NB4 (cell line): Measurements from ENCODE around the gene STX5.

Experiments
- DNase-seq: peaks from one replicate; pipeline ENCODE4 v3.0.0; 2010; ENCODE audit warnings: low read depth
- H3K4me3 ChIP-seq: one replicate; pipeline ENCODE4 v1.5.1; 2011; ENCODE audit warnings: mild to moderate bottlenecking, low read depth, low read length, moderate library complexity
- CTCF ChIP-seq: IDR thresholded peaks from one replicate; pipeline ENCODE4 v1.5.1; 2012; ENCODE audit warnings: low read depth, low read length
- MAX ChIP-seq: IDR thresholded peaks from 2 replicates; pipeline ENCODE4 v1.6.1; 2011; ENCODE audit warnings: low read depth, low read length
- MYC ChIP-seq: IDR thresholded peaks from 2 replicates; pipeline ENCODE4 v1.6.1; 2011; ENCODE audit warnings: low read depth, low read length
- POLR2A ChIP-seq: IDR thresholded peaks from 2 replicates; pipeline ENCODE4 v1.6.1; 2011; ENCODE audit warnings: mild to moderate bottlenecking; ENCODE audit not compliant: insufficient read length; ENCODE audit errors: extremely low read depth

Gene STX5

GRCh38 chr11:62782753-62783152, 49.1 kb downstream of the STX5 start:
- no peak overlapping the region for H3K4me3 ChIP-seq
- no peak for DNase-seq
- no peak for TF ChIP-seq MAX
- TF ChIP-seq POLR2A = no peak
- no peak for TF ChIP-seq MYC
- no peak for TF ChIP-seq CTCF

GRCh38 chr11:62778441-62778840, 53.4 kb downstream of the STX5 start:
- no peak overlapping the region for H3K4me3 ChIP-seq
- no peak for DNase-seq
- TF ChIP-seq MYC = no peak
- no peak for TF ChIP-seq CTCF
- TF ChIP-seq POLR2A = no peak
- TF ChIP-seq MAX = no peak

GRCh38 chr11:62777389-62777788, 54.5 kb downstream of the STX5 start:
- TF ChIP-seq POLR2A (no peak), MAX (no peak), CTCF (no peak), MYC (no peak)
- no peak for DNase-seq
- no peak overlapping the region for H3K4me3 ChIP-seq

- H3K4me3 ChIP-seq = no peak overlapping the region
- DNase-seq = no peak
- TF ChIP-seq MYC = no peak
- no peak for TF ChIP-seq POLR2A
- TF ChIP-seq CTCF = no peak
Observed at GRCh38 chr11:62775646-62776045, 56.2 kb downstream of the STX5 start.

- DNase-seq = no peak
- TF ChIP-seq MYC = no peak
- H3K4me3 ChIP-seq = peak overlapping the region; percentile 1
Observed at GRCh38 chr11:62774407-62774806, 57.4 kb downstream of the STX5 start.

GRCh38 chr11:62771144-62772021, 60.5 kb downstream of the STX5 start, which contains the start of gene TAF6L:
Gene TAF6L (plus strand): TSS chr11:62771396. CDS start chr11:62775784, 4,388 bp downstream.
- peak within 1 kb of the TSS; percentile 87 for H3K4me3 ChIP-seq
- TF ChIP-seq POLR2A = peak; percentile 71
- TF ChIP-seq CTCF = no peak
- peak; percentile 90 for TF ChIP-seq MAX
- 0 out of 2 replicates have a peak, but pooled peaks have one; percentile 12 for TF ChIP-seq MYC
- peak; percentile 98 for DNase-seq
